GF-D8 (cell line): ENCODE data around the gene RAB3A.
"Not testable (repeated sequence)": the region's sequence is repeated elsewhere in the genome, so short reads cannot be mapped to it uniquely, and the experiment has no call there.

Experiments
- DNase-seq: peaks from one replicate; lab custom pipeline; 2025; lab: John Stamatoyannopoulos, UW

The RAB3A gene

GRCh38 chr19:18223860-18224524 lies 20.1 kb upstream of the RAB3A start:
- DNase-seq: no peak

GRCh38 chr19:18221815-18222725 lies 18.2 kb upstream of the RAB3A start:
- DNase-seq: no peak

GRCh38 chr19:18220632-18221275 lies 16.9 kb upstream of the RAB3A start:
- no peak for DNase-seq

GRCh38 chr19:18219911-18220631 lies 16.2 kb upstream of the RAB3A start:
- no peak for DNase-seq

GRCh38 chr19:18218600-18218999 lies 14.8 kb upstream of the RAB3A start:
- DNase-seq: no peak

GRCh38 chr19:18218159-18218558 lies 14.3 kb upstream of the RAB3A start:
- DNase-seq: no peak

- no peak for DNase-seq
These were observed 12.9 kb upstream of the RAB3A start for GRCh38 chr19:18216789-18217188.

GRCh38 chr19:18214779-18215433 lies 11.1 kb upstream of the RAB3A start:
- no peak for DNase-seq

- no peak for DNase-seq
These were observed 7.8 kb upstream of the RAB3A start for GRCh38 chr19:18211683-18212082.

- DNase-seq: not testable (repeated sequence)
These were observed 6.1 kb upstream of the RAB3A start for GRCh38 chr19:18209912-18210311.

- no peak for DNase-seq
These were observed 4.5 kb upstream of the RAB3A start for GRCh38 chr19:18208098-18208951.

- no peak for DNase-seq
These were observed 2.2 kb upstream of the RAB3A start for GRCh38 chr19:18206018-18206417.

- no peak for DNase-seq
These were observed 1.5 kb upstream of the RAB3A start for GRCh38 chr19:18205200-18205892.

- DNase-seq: peak; percentile 66
These were observed 755 bp upstream of the RAB3A start for GRCh38 chr19:18204394-18205199.

GRCh38 chr19:18203408-18203862 lies 407 bp downstream of the RAB3A start:
- DNase-seq: no peak

- DNase-seq: peak; percentile 20
These were observed 949 bp downstream of the RAB3A start for GRCh38 chr19:18202778-18203407.

- no peak for DNase-seq
These were observed 1.5 kb downstream of the RAB3A start for GRCh38 chr19:18202397-18202777.

GRCh38 chr19:18198374-18198773 lies 5.5 kb downstream of the RAB3A start:
- DNase-seq: no peak

GRCh38 chr19:18197941-18198340 lies 5.9 kb downstream of the RAB3A start:
- no peak for DNase-seq
